Activated naive CD4-positive, alpha-beta T cell treated with anti-CD3 and anti-CD28 coated beads for 36 hours (primary cell): ENCODE data around the gene BRICD5. TPM values are rescaled to one million over a fixed set of nuclear protein-coding genes. Genes with fewer than 3 reads are reported as not detected.

ENCODE experiments used
- CTCF ChIA-PET: fragments of 350-600 bp; sonication (Branson Sonifier 250); formaldehyde crosslinking; loops from one replicate; lab custom pipeline; 2021; ENCODE audit warnings: antibody characterized with exemption; lab: Charles Lee
- DNase-seq: peaks from one replicate; pipeline ENCODE4 v3.0.0-alpha.2; 2020
- H3K27ac Mint-ChIP-seq: one replicate; pipeline ENCODE4 v1.8.0; 2021; ENCODE audit warnings: mild to moderate bottlenecking, mixed read lengths
- H3K27me3 Mint-ChIP-seq: one replicate; pipeline ENCODE4 v1.8.0; 2021; ENCODE audit warnings: low read depth, mixed read lengths
- H3K36me3 Mint-ChIP-seq: one replicate; pipeline ENCODE4 v1.8.0; 2021; ENCODE audit warnings: low read depth, mixed read lengths
- H3K4me1 Mint-ChIP-seq: one replicate; pipeline ENCODE4 v1.8.0; 2021; ENCODE audit warnings: low read depth, mixed read lengths
- H3K4me3 Mint-ChIP-seq: one replicate; pipeline ENCODE4 v1.8.0; 2021; ENCODE audit warnings: mild to moderate bottlenecking, moderate library complexity, mixed read lengths
- H3K9me3 Mint-ChIP-seq: one replicate; pipeline ENCODE4 v1.8.0; 2021; ENCODE audit warnings: mixed read lengths
- intact Hi-C: fragments of 100-400 bp; cut with micrococcal nuclease; formaldehyde crosslinking; loops from one replicate; pipeline ENCODE4 v1.15.1; 2023
- total RNA-seq, 2 experiments: library from RNA; stranded (reverse); gene quantifications; one replicate each; pipeline ENCODE4 v1.2.3, GENCODE V29; 2021

Gene BRICD5
- total RNA-seq, 2 experiments from 2014 or later = 2.6 to 3.1 TPM

DNA sequence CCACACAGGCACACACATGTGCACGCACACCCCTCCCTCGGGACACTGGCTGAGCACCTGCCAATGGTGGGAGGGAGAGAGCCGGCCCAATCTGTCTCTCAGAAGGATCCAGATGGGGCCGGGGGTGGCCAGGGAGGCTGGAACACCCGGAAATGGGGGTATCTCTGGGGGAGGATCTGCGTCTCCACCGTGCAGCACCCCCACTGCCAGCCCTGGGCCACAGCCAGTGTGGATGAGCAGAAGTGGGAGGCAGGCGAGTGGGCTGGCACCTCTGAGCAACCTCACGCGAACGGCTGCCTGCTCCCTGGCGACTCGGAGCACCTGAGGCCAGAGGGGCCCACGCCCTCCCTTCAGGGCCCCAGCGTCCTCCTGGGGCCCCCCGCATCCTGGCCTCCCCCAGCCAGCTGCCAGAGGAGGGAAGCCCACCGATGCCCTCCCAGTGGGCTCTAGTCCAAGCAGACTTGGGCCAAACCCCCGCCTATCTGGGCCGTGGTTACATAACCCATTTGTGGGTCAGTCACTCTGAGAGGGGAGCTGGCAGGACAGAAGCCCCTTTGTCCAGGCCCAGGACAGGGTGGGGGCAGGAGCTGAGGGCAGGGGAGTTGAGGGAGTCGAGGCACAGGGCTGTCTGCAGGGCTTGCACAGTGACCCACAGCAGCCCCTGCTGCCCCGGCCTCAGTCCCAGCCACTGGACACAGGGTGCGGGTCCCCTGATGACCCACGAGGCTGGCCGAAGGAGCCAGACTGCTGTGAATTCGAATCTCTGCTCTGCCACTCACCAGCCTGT, 19.8 kb downstream of the BRICD5 start:
- CTCF ChIA-PET = no interaction called here
- DNase-seq = no peak
- intact Hi-C loops = no loop called here
- Mint-ChIP-seq H3K36me3 (no peaks in the 10 kb centered on the region), H3K9me3 (no peaks in the 10 kb centered on the region), H3K27me3 (peaks cover 8% of the 10 kb centered on the region), H3K4me1 (peaks cover 4% of the 10 kb centered on the region), H3K27ac (no peak overlapping the region), H3K4me3 (no peak overlapping the region)

DNA sequence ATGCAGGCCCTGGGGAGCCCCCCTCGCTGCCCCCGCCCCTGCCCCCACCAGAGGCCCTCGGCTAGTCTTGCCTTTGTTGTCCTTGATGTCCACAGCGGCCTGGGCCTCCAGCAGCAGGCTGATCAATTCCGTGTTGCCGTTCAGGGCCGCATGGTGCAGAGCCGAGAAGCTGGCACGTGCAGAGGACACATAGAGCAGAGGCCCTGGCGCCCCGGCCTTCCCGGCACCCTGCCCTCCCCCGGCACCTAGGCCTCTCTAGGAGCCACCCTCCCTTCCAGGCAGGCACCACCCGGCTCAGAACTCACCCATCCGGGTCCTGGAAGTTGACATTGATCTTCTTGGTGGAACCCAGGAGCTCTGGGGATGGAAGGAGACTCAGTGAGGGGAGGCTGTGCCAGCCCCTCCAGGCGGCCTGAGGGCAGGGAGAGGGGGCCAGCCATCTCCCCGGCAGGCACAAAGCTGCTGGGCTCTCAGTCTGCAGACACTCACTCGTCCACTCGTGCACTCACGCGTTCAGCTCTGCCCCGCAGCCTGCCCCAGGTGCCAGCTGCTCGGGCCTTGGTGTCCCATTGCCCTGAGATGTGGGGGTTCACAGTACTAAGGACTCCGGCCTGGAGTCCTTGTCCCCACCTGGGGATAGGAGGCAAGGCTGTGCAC, 20.5 kb downstream of the BRICD5 start:
- Mint-ChIP-seq H3K27me3 (peaks cover 7% of the 10 kb centered on the region), H3K9me3 (no peaks in the 10 kb centered on the region), H3K36me3 (no peaks in the 10 kb centered on the region), H3K4me1 (peaks cover 2% of the 10 kb centered on the region), H3K4me3 (no peak overlapping the region), H3K27ac (no peak overlapping the region)
- intact Hi-C loops = no loop called here
- DNase-seq = no peak
- CTCF ChIA-PET = no interaction called here

DNA sequence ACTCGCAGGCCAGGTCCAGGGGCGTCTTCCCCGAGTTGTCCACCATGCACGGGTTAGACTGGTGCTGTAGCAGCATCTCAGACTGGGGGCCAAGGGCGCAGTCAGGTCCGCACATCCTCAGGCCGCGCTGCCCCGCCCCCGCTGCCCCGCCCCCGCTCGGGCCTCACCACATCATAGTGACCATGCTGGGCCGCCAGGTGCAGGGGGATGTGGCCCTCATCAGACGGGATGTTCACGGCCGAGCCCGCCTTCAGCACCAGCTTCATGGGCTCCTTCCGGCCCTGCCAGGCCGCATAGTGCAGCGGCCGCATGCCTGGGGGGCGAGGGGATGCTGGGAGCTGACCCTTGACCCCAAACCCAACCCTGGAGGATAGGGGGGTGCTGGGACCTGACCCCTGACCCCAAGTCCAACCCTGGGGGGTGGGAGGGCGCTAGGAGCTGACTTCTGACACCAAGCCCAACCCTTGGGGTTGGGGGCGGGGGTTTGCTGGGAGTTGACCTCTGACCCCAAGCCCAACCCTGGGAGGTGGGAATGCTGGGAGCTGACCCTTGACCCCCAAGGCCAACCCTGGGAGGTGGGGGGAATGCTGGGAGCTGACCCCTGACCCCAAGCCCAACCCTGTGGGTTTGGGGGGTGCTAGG, 21.3 kb downstream of the BRICD5 start:
- intact Hi-C loops = no loop called here
- DNase-seq = no peak
- CTCF ChIA-PET = interaction anchor here (0.6 kb wide), 1 partner anchor 234 kb away, joined by 3 read pairs; no protein-coding TSS in a partner anchor
- H3K27me3 Mint-ChIP-seq = no peaks in the 10 kb centered on the region
- no peak overlapping the region for H3K27ac Mint-ChIP-seq
- no peak overlapping the region for H3K4me3 Mint-ChIP-seq
- no peaks in the 10 kb centered on the region for H3K36me3 Mint-ChIP-seq
- no peaks in the 10 kb centered on the region for H3K4me1 Mint-ChIP-seq
- no peaks in the 10 kb centered on the region for H3K9me3 Mint-ChIP-seq

DNA sequence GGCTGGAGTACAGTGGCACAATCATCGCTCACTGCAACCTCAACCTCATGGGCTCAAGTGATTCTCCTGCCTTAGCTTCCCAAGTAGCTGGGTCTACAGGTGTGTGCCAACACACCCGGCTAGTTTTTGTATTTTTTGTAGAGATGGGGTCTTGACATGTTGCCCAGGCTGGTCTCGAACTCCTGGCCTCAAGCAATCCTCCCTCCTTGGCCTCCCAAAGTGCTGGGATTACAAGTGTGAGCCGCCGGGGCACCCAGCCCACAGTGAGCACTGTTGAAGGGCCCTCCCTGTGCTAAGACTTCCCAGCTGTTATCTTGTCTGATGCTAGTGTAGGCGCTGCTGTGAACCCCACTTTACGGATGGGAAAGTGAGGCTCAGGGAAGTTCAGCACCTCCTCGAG, 22.3 kb downstream of the BRICD5 start:
- no peaks in the 10 kb centered on the region for H3K27me3 Mint-ChIP-seq
- DNase-seq = no peak
- CTCF ChIA-PET = no interaction called here

DNA sequence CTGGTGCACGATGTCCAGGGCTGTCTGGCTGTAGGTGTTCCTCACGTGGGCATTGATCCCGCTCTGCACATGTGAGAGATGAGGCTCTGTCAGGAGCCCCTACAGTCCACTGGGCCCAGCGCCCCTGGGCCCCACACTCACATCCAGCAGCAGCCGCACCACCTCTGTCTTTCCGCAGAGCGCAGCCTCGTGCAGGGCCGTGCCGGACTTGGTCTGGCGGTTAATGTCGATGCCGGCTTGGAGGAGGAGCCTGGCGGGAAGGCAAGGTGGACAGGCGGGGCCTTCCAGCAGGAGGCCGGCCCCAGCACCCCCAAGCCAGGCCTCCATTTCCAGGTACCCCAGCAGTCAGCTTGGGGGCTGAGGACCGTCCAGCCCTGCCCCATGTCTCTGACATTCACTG, 23.5 kb downstream of the BRICD5 start:
- Mint-ChIP-seq H3K27me3 (no peaks in the 10 kb centered on the region), H3K27ac (no peak overlapping the region), H3K4me1 (no peaks in the 10 kb centered on the region), H3K4me3 (no peak overlapping the region), H3K36me3 (no peaks in the 10 kb centered on the region), H3K9me3 (no peaks in the 10 kb centered on the region)
- no peak for DNase-seq
- CTCF ChIA-PET = interaction anchor here (0.6 kb wide), 2 partner anchors 226 to 314 kb away, joined by 3 to 4 read pairs; no protein-coding TSS in a partner anchor
- intact Hi-C loops = no loop called here

More for the DNA sequence above, 22.3 kb downstream of the BRICD5 start:
- Mint-ChIP-seq H3K4me3 (no peak overlapping the region), H3K36me3 (no peaks in the 10 kb centered on the region), H3K27ac (no peak overlapping the region), H3K4me1 (no peaks in the 10 kb centered on the region), H3K9me3 (no peaks in the 10 kb centered on the region)
- intact Hi-C loops = no loop called here

DNA sequence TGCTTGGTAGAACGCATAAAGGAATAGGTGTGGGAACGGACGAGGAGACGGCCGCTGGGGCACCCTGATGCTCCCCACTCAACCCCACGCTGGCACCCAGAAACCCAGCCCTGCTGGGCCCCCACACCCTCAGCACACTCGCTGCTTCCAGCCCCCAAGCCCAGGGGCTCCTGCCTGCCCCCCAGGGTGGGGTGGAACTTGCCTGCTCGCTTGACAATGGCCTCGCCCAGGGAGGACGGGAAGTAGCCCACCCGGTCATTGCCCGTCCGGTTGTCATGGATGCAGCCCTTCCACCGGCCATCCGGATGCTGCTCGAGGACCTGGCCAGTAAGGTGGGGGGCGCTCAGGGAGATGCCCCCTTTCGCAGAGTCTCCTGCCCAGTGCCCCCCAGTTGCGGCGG, 24.2 kb downstream of the BRICD5 start:
- Mint-ChIP-seq H3K9me3 (no peaks in the 10 kb centered on the region), H3K36me3 (no peaks in the 10 kb centered on the region), H3K4me3 (no peak overlapping the region), H3K27me3 (no peaks in the 10 kb centered on the region), H3K27ac (no peak overlapping the region), H3K4me1 (no peaks in the 10 kb centered on the region)
- CTCF ChIA-PET = interaction anchor here (1.3 kb wide), 1 partner anchor 8 kb away, joined by 6 read pairs; no protein-coding TSS in a partner anchor
- no peak for DNase-seq
- intact Hi-C loops = no loop called here

GRCh38 chr16:2186064-2186463, 24.6 kb downstream of the BRICD5 start:
- no peak overlapping the region for H3K27ac Mint-ChIP-seq
- H3K4me1 Mint-ChIP-seq = no peaks in the 10 kb centered on the region
- intact Hi-C loops = no loop called here
- H3K9me3 Mint-ChIP-seq = no peaks in the 10 kb centered on the region
- no peak for DNase-seq
- H3K27me3 Mint-ChIP-seq = no peaks in the 10 kb centered on the region
- CTCF ChIA-PET = interaction anchor here (1.3 kb wide), 1 partner anchor 9 kb away, joined by 6 read pairs; no protein-coding TSS in a partner anchor
- no peak overlapping the region for H3K4me3 Mint-ChIP-seq
- no peaks in the 10 kb centered on the region for H3K36me3 Mint-ChIP-seq

DNA sequence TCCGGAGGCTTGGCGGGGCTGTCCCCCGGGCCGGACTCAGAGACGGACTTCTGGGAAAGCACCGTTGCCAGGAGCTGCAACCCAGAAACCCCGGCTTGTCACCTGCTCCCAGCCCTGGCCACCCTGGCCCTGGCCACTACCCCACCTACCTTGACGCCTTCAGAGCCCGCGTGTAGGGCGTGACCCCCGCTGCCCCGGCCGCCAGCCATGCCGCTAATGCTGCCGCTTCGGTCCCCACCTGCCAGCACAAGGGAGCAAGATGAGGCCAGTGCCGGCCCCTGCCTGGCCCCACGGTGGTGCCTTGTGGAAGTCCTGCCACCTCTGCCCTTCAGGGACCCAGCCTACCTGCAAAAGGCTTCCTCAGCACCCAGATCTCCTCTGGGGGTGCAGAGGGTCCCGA, 25.7 kb downstream of the BRICD5 start:
- CTCF ChIA-PET = interaction anchor here (1.3 kb wide), 1 partner anchor 10 kb away, joined by 6 read pairs; no protein-coding TSS in a partner anchor
- no peak overlapping the region for H3K27ac Mint-ChIP-seq
- no peak for DNase-seq
- H3K36me3 Mint-ChIP-seq = no peaks in the 10 kb centered on the region
- no peak overlapping the region for H3K4me3 Mint-ChIP-seq
- H3K27me3 Mint-ChIP-seq = no peaks in the 10 kb centered on the region
- intact Hi-C loops = no loop called here
- H3K9me3 Mint-ChIP-seq = no peaks in the 10 kb centered on the region
- H3K4me1 Mint-ChIP-seq = no peaks in the 10 kb centered on the region

DNA sequence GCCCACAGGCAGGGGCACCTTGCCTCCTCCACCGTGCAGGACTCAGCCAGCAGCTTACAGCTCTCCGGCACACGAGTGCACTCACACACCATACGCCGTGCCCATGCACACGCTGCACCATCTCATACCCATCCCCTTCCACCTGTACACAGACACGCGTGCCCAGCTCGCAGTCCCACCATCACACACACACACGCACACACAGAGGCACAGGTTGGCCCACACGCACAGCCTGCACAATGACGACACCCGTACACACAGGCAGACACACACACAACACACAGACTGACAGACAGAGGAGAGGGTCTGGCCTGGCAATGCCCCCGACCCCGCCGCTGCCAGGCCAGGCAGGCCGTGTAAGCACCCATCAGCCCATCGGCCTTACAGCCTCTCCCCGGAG, 26.3 kb downstream of the BRICD5 start:
- no peak overlapping the region for H3K4me3 Mint-ChIP-seq
- H3K4me1 Mint-ChIP-seq = no peaks in the 10 kb centered on the region
- intact Hi-C loops = no loop called here
- no peak overlapping the region for H3K27ac Mint-ChIP-seq
- no peak for DNase-seq
- H3K9me3 Mint-ChIP-seq = no peaks in the 10 kb centered on the region
- CTCF ChIA-PET = no interaction called here
- H3K36me3 Mint-ChIP-seq = no peaks in the 10 kb centered on the region
- H3K27me3 Mint-ChIP-seq = no peaks in the 10 kb centered on the region

DNA sequence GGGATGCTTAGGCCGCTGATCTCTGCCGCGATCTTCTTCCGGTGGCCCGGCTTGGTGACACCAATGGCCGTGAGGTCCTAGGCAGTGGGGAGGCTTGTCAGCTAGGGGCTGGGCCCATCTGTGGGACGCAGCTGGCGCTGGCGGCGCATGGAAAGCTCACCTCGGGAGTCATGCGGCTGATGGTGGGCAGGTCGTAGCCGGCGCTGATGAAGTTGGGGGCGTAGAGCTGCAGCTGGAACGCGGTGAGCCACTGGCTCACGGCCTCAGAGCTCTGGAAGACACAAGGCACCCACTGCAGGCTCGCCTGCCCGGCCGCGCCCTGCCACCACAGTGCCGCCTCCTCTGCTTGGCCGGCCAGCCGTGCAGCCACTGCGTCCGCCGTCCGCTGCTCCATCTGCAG, 27.0 kb downstream of the BRICD5 start:
- no peak overlapping the region for H3K4me3 Mint-ChIP-seq
- no peaks in the 10 kb centered on the region for H3K27me3 Mint-ChIP-seq
- intact Hi-C loops = no loop called here
- no peak overlapping the region for H3K27ac Mint-ChIP-seq
- no peaks in the 10 kb centered on the region for H3K4me1 Mint-ChIP-seq
- no peaks in the 10 kb centered on the region for H3K36me3 Mint-ChIP-seq
- CTCF ChIA-PET = no interaction called here
- H3K9me3 Mint-ChIP-seq = no peaks in the 10 kb centered on the region
- no peak for DNase-seq

- Mint-ChIP-seq H3K4me3 (no peak overlapping the region), H3K9me3 (no peaks in the 10 kb centered on the region), H3K4me1 (no peaks in the 10 kb centered on the region), H3K27ac (no peak overlapping the region), H3K27me3 (no peaks in the 10 kb centered on the region), H3K36me3 (peaks cover 2% of the 10 kb centered on the region)
- intact Hi-C loops = no loop called here
- DNase-seq = no peak
- CTCF ChIA-PET = no interaction called here
These were observed 28.7 kb downstream of the BRICD5 start for GRCh38 chr16:2181952-2182351.
